Neural progenitor cell (in vitro differentiated cells): ENCODE measurements around the gene STIM1. TPM values are rescaled to one million over a fixed set of nuclear protein-coding genes. Genes with fewer than 3 reads are reported as not detected.
A peak's percentile ranks its signal among the peaks of the same experiment; 100 is the strongest.

Experiments used
- DNase-seq: peaks from one replicate; pipeline ENCODE4 v3.0.0-alpha.2; 2016; ENCODE audit warnings: low spot score
- H2AFZ ChIP-seq: fragments of 200-600 bp; sonication (generic); replicated peaks from 2 replicates; pipeline ENCODE4 v1.6.1; 2016; ENCODE audit warnings: antibody characterized with exemption
- H3F3A ChIP-seq: fragments of 200-600 bp; sonication (generic); 2 replicates; pipeline ENCODE4 v1.6.1; 2016; ENCODE audit warnings: antibody characterized with exemption, low read depth
- H3K27ac ChIP-seq: fragments of 200-600 bp; sonication (generic); 2 replicates; pipeline ENCODE4 v1.5.1; 2016; ENCODE audit warnings: mild to moderate bottlenecking
- H3K27me3 ChIP-seq: fragments of 200-600 bp; sonication (generic); 2 replicates; pipeline ENCODE4 v1.6.1; 2016; ENCODE audit warnings: mild to moderate bottlenecking, moderate library complexity
- H3K36me3 ChIP-seq: fragments of 200-600 bp; sonication (generic); 2 replicates; pipeline ENCODE4 v1.5.1; 2016
- H3K4me1 ChIP-seq: fragments of 200-600 bp; sonication (generic); 2 replicates; pipeline ENCODE4 v1.6.1; 2016; ENCODE audit warnings: mixed run types
- H3K4me2 ChIP-seq: fragments of 200-600 bp; sonication (generic); 2 replicates; pipeline ENCODE4 v1.6.1; 2016
- H3K4me3 ChIP-seq: fragments of 200-600 bp; sonication (generic); 2 replicates; pipeline ENCODE4 v1.5.1; 2016
- H3K79me2 ChIP-seq: fragments of 200-600 bp; sonication (generic); 2 replicates; pipeline ENCODE4 v1.6.1; 2016; ENCODE audit warnings: low read depth
- H3K9ac ChIP-seq: fragments of 200-600 bp; sonication (generic); 2 replicates; pipeline ENCODE4 v1.6.1; 2016
- H3K9me3 ChIP-seq: fragments of 200-600 bp; sonication (generic); 2 replicates; pipeline ENCODE4 v1.5.1; 2016; ENCODE audit warnings: low read depth
- H4K20me1 ChIP-seq: fragments of 200-600 bp; sonication (generic); 2 replicates; pipeline ENCODE4 v1.6.1; 2016; ENCODE audit warnings: low read depth
- H3K27ac Mint-ChIP-seq: 3 replicates; pipeline ENCODE4 v1.8.0; 2021; ENCODE audit warnings: mixed read lengths
- H3K27me3 Mint-ChIP-seq: 2 replicates; pipeline ENCODE4 v1.8.0; 2022; ENCODE audit warnings: low read depth, mild to moderate bottlenecking, inconsistent platforms, moderate library complexity, mixed read lengths; ENCODE audit not compliant: insufficient read depth
- H3K36me3 Mint-ChIP-seq: 3 replicates; pipeline ENCODE4 v1.8.0; 2021; ENCODE audit warnings: mixed read lengths
- H3K4me1 Mint-ChIP-seq: 3 replicates; pipeline ENCODE4 v1.8.0; 2021; ENCODE audit warnings: mixed read lengths
- H3K4me3 Mint-ChIP-seq: 3 replicates; pipeline ENCODE4 v1.8.0; 2021; ENCODE audit warnings: mild to moderate bottlenecking, moderate library complexity, mixed read lengths
- H3K9me3 Mint-ChIP-seq: 3 replicates; pipeline ENCODE4 v1.8.0; 2020; ENCODE audit warnings: mixed read lengths
- CTCF ChIP-seq: fragments of 200-600 bp; sonication (generic); IDR thresholded peaks from 2 replicates; pipeline ENCODE4 v1.5.1; 2017; ENCODE audit warnings: antibody characterized with exemption, mild to moderate bottlenecking
- EZH2 ChIP-seq: fragments of 200-600 bp; sonication (generic); IDR thresholded peaks from 2 replicates; pipeline ENCODE4 v1.6.1; 2017; ENCODE audit warnings: antibody characterized with exemption, mild to moderate bottlenecking, moderate library complexity
- EZH2phosphoT487 ChIP-seq: fragments of 200-600 bp; sonication (generic); IDR thresholded peaks from 2 replicates; pipeline ENCODE4 v1.6.1; 2017; ENCODE audit warnings: antibody characterized with exemption
- total RNA-seq: library from RNA; depleted of rRNA; stranded (reverse); fragments of >200 nt; gene quantifications from 2 replicates; pipeline ENCODE4 v1.2.3, GENCODE V29; 2015; ENCODE audit warnings: low replicate concordance

Gene STIM1
- total RNA-seq, 1 donor from 2014 or later = 18.9 TPM

DNA sequence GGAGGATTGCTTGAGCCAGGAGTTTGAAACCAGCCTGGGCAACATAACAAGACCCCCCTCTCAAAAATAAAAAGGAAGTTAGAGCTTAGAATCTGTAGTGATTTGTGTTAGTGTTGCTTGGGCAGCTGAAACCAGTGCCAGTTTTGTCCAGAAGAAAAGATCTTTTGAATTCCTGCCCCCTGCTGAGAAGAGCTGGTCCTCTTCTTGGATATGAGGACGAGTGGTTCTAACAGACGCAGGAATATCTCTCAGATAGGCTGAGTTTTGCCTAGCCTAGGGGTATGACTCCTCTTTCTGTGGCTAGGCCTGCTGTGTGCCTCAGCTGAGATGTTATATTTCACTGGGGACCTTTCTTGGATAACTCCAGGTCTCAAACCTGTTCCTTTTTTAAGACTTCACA lies 102.8 kb downstream of the STIM1 start:
- Histone ChIP-seq H3F3A (no peaks in the 10 kb centered on the region), H3K4me3 (no peak overlapping the region), H3K27ac (no peak overlapping the region), H3K36me3 (no peaks in the 10 kb centered on the region), H3K4me2 (no peak overlapping the region), H3K79me2 (no peaks in the 10 kb centered on the region), H3K9ac (no peak overlapping the region), H3K9me3 (no peaks in the 10 kb centered on the region), H3K27me3 (no peaks in the 10 kb centered on the region), H2AFZ (no peak overlapping the region), H3K4me1 (no peaks in the 10 kb centered on the region), H4K20me1 (no peaks in the 10 kb centered on the region)
- TF ChIP-seq EZH2 = no peak
- no peak for TF ChIP-seq EZH2phosphoT487
- TF ChIP-seq CTCF = no peak
- peak overlapping the region; percentile 25 for H3K27ac Mint-ChIP-seq
- H3K4me3 Mint-ChIP-seq = no peak overlapping the region
- H3K9me3 Mint-ChIP-seq = no peaks in the 10 kb centered on the region
- peaks cover 2% of the 10 kb centered on the region for H3K27me3 Mint-ChIP-seq
- no peaks in the 10 kb centered on the region for H3K4me1 Mint-ChIP-seq
- H3K36me3 Mint-ChIP-seq = no peaks in the 10 kb centered on the region
- DNase-seq = peak; percentile 10

GRCh38 chr11:3959015-3959902 lies 103.8 kb downstream of the STIM1 start:
- Mint-ChIP-seq H3K27ac (no peak overlapping the region), H3K27me3 (peaks cover 2% of the 10 kb centered on the region), H3K9me3 (no peaks in the 10 kb centered on the region), H3K4me3 (no peak overlapping the region), H3K36me3 (no peaks in the 10 kb centered on the region), H3K4me1 (peaks cover 8% of the 10 kb centered on the region)
- Histone ChIP-seq H3K9me3 (no peaks in the 10 kb centered on the region), H3K27me3 (no peaks in the 10 kb centered on the region), H3K4me3 (no peak overlapping the region), H2AFZ (no peak overlapping the region), H3K36me3 (no peaks in the 10 kb centered on the region), H3K9ac (no peak overlapping the region), H3K79me2 (no peaks in the 10 kb centered on the region), H4K20me1 (no peaks in the 10 kb centered on the region), H3F3A (no peaks in the 10 kb centered on the region), H3K4me1 (peaks cover 7% of the 10 kb centered on the region), H3K4me2 (no peak overlapping the region), H3K27ac (no peak overlapping the region)
- no peak for TF ChIP-seq EZH2phosphoT487
- TF ChIP-seq CTCF = peak; percentile 38
- DNase-seq = peak; percentile 21

DNA sequence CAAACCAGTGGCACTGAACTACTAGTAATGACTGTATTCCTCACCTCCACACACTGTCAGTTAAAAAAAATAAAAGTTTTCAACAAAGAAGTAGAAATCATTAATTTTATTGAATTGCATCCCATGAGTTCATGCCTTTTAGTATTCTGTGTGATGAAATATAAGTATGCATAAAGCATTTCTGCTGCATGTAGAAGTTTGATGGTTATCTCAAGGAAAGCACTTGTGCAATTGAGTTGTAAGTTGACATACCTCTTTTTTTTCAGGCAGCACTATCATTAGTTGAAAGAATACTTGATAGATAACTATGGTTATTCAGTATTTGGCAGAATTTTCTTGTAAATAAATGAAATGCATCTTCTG lies 104.4 kb downstream of the STIM1 start:
- Histone ChIP-seq H3K27ac (no peak overlapping the region), H3K9ac (no peak overlapping the region), H3K4me1 (peaks cover 9% of the 10 kb centered on the region), H3K4me2 (no peak overlapping the region), H3K79me2 (no peaks in the 10 kb centered on the region), H3F3A (no peaks in the 10 kb centered on the region), H2AFZ (no peak overlapping the region), H3K9me3 (no peaks in the 10 kb centered on the region), H3K27me3 (no peaks in the 10 kb centered on the region), H3K36me3 (no peaks in the 10 kb centered on the region), H3K4me3 (no peak overlapping the region), H4K20me1 (no peaks in the 10 kb centered on the region)
- Mint-ChIP-seq H3K36me3 (no peaks in the 10 kb centered on the region), H3K27ac (no peak overlapping the region), H3K9me3 (no peaks in the 10 kb centered on the region), H3K4me1 (peaks cover 8% of the 10 kb centered on the region), H3K4me3 (no peak overlapping the region), H3K27me3 (peaks cover 2% of the 10 kb centered on the region)
- TF ChIP-seq EZH2phosphoT487 = no peak
- TF ChIP-seq CTCF = no peak
- TF ChIP-seq EZH2 = no peak
- DNase-seq = no peak
